MM.1S (cell line): ENCODE results near the gene SLC22A14.

ENCODE experiments used
- EZH2 ChIP-seq: fragments of 300-600 bp; sonication (generic); optimal IDR thresholded peaks from 2 replicates; pipeline ENCODE3; 2017; ENCODE audit warnings: low read depth, mild to moderate bottlenecking, antibody characterized with exemption, low read length, mixed read lengths
- TF ChIP-seq, protein P1 (sequence below): fragments of 300-600 bp; sonication (generic); IDR thresholded peaks from 2 replicates; pipeline ENCODE4 v1.5.1; 2016; ENCODE audit warnings: antibody characterized with exemption, low read length, mixed read lengths

DNA sequence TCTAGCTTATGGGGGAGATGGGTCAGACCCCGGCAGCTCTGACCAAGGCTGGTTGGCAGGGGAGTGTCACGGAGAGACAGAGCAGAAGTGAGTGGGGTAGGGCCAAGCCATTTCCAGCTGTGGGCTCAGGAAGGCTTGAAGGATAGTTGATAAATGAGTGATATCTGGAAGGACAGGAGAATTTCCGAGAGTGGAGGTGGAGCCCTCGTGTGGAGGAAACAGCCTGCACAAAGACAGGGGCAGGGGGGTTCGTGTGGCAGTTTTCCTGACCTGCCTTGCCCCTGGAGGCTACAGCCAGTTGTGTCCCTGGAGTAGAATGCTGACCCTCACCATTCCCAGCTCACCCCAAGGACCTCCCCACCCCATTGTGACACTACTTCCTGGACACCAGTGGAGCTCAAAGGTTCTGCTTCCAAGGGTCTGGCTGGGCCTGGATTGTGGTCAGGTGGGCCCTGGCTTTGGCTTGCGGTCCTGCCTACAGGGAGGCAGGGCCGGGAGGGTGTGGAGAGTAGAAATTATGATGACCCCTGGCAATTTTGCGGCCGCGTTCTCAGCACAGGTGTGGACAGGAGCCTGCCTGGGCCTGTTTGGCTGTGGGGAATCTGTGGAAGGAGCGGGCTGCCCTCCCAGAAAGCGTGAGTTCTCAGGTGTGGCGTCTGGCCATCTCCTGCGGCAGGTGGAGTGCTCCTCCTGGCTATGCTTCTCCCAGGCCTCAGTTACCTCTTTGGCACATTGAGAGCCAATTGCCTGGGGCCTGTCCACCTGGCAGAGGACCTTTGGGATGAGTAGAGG lies at the start of gene SLC22A14:
- TF ChIP-seq, protein P1, sequence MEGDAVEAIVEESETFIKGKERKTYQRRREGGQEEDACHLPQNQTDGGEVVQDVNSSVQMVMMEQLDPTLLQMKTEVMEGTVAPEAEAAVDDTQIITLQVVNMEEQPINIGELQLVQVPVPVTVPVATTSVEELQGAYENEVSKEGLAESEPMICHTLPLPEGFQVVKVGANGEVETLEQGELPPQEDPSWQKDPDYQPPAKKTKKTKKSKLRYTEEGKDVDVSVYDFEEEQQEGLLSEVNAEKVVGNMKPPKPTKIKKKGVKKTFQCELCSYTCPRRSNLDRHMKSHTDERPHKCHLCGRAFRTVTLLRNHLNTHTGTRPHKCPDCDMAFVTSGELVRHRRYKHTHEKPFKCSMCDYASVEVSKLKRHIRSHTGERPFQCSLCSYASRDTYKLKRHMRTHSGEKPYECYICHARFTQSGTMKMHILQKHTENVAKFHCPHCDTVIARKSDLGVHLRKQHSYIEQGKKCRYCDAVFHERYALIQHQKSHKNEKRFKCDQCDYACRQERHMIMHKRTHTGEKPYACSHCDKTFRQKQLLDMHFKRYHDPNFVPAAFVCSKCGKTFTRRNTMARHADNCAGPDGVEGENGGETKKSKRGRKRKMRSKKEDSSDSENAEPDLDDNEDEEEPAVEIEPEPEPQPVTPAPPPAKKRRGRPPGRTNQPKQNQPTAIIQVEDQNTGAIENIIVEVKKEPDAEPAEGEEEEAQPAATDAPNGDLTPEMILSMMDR = no peak
- TF ChIP-seq EZH2 = no peak
